CD4-positive, alpha-beta T cell (primary cell): ENCODE measurements around the gene YIF1A. TPM values are rescaled to one million over a fixed set of nuclear protein-coding genes. Genes with fewer than 3 reads are reported as not detected.

Experiments used
- ATAC-seq: fragments of 200-7000 bp; cut with Tn5 transposase; one replicate; pipeline ENCODE4 v1.10.0; 2022; ENCODE audit warnings: mild to moderate bottlenecking; ENCODE audit not compliant: poor library complexity
- CTCF ChIA-PET: fragments of 350-600 bp; sonication (Branson Sonifier 250); formaldehyde crosslinking; loops from one replicate; lab custom pipeline; 2021; ENCODE audit warnings: antibody characterized with exemption, inconsistent platforms; lab: Charles Lee
- POLR2A ChIA-PET: fragments of 350-600 bp; sonication (Branson Sonifier 250); formaldehyde crosslinking; loops from one replicate; lab custom pipeline; 2021; ENCODE audit warnings: antibody characterized with exemption, inconsistent platforms; lab: Charles Lee
- DNase-seq, 14 experiments: peaks; one replicate each; pipeline ENCODE4 v3.0.0-alpha.2; 2013 to 2020; ENCODE audit warnings: mixed read lengths in 2 of 14
- H3K27ac ChIP-seq, 2 donors: one replicate each; pipeline versions ENCODE4 v1.5.1 to v1.7.0; 2013; ENCODE audit warnings: low read length in 2 of 2, low read depth in 1 of 2, mild to moderate bottlenecking in 1 of 2
- H3K27me3 ChIP-seq, 2 experiments: 1 replicate in 1 of 2; 2 replicates in 1 of 2; pipeline versions ENCODE4 v1.6.1 to v1.7.0; 2013; ENCODE audit warnings: low read length in 2 of 2, control low read depth in 1 of 2, mild to moderate bottlenecking in 1 of 2, moderate library complexity in 1 of 2; ENCODE audit not compliant: insufficient read depth in 2 of 2, control insufficient read depth in 1 of 2
- H3K36me3 ChIP-seq: one replicate; pipeline ENCODE4 v1.6.1; 2013; ENCODE audit warnings: low read length, control low read depth; ENCODE audit not compliant: insufficient read depth
- H3K4me1 ChIP-seq: one replicate; pipeline ENCODE4 v1.6.1; 2013; ENCODE audit warnings: low read length, control low read depth; ENCODE audit not compliant: insufficient read depth
- H3K4me3 ChIP-seq: one replicate; pipeline ENCODE4 v1.5.1; 2013; ENCODE audit warnings: mild to moderate bottlenecking, low read length, moderate library complexity
- H3K9me3 ChIP-seq, 2 experiments: 1 replicate in 1 of 2; 2 replicates in 1 of 2; pipeline versions ENCODE4 v1.6.1 to v1.7.0; 2013; ENCODE audit warnings: low read length in 2 of 2, mild to moderate bottlenecking in 2 of 2, control low read depth in 1 of 2, moderate library complexity in 1 of 2; ENCODE audit not compliant: control insufficient read depth in 1 of 2, insufficient read depth in 1 of 2
- H3K27ac Mint-ChIP-seq: one replicate; pipeline ENCODE4 v1.8.0; 2020; ENCODE audit warnings: mixed read lengths
- H3K27me3 Mint-ChIP-seq: one replicate; pipeline ENCODE4 v1.8.0; 2021; ENCODE audit warnings: mixed read lengths
- H3K36me3 Mint-ChIP-seq: one replicate; pipeline ENCODE4 v1.8.0; 2021; ENCODE audit warnings: low read depth, mixed read lengths
- H3K4me1 Mint-ChIP-seq: one replicate; pipeline ENCODE4 v1.8.0; 2021; ENCODE audit warnings: low read depth, mixed read lengths
- H3K4me3 Mint-ChIP-seq: one replicate; pipeline ENCODE4 v1.8.0; 2020; ENCODE audit warnings: mild to moderate bottlenecking, mixed read lengths
- H3K9me3 Mint-ChIP-seq: one replicate; pipeline ENCODE4 v1.8.0; 2020; ENCODE audit warnings: mixed read lengths
- intact Hi-C, 2 experiments: fragments of 100-400 bp; cut with DNase I in 1 of 2; cut with micrococcal nuclease in 1 of 2; formaldehyde crosslinking; loops; one replicate each; pipeline versions ENCODE4 v1.15.1 to v1.9.0; 2023 to 2025; cut with DNase I, micrococcal nuclease
- total RNA-seq, 174 experiments: library from RNA in 2 of 174; stranded (reverse) in 2 of 174; gene quantifications; one replicate each; pipeline ENCODE4 v1.2.3 and lab custom pipeline; 2021 to 2026
- TF ChIP-seq, protein P1 (sequence below): fragments of 200-600 bp; IDR thresholded peaks from one replicate; pipeline ENCODE4 v1.8.0; 2022; ENCODE audit warnings: antibody characterized with exemption, mild to moderate bottlenecking

YIF1A gene
- total RNA-seq, 2 experiments from 2014 or later: 17.4 to 21.1 TPM

DNA sequence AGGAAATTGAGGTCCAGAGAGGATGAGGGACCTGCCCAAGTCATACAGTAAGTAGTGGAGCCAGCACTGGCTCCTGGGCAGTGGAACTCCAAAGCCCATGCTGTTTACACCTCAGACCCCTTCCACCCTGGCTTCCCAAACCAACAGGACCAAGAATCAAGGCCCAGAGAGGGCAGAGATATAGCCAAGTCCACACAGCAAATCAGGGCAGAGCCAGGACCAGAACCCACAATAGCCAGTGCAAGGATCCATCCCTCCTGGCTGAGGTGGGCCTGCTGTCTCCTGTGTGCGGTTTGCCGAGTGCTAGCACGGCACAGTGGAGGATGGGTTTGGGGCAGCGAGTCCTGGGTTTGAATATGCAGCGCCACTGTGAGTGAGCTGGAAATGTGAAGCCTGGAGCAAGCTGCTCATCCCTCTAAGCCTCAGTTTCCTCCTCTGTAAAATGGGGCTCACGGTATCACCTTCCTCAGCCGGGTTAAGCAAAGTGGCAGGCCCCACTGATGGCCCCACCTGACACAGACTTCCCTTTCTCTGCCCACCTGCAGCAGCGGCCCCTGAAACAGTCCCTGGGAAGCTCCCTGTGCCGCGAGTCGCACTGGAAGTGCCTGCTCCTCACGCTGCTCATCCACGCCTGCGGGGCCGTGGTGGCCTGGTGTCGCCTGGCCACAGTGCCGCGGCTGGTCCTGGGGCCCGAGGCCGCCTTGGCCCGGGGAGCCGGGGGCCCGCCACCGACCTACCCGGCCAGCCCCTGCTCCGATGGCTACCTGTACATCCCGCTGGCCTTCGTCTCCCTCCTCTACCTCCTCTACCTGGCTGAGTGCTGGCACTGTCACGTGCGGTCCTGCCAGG is 5.1 kb upstream of the YIF1A start:
- Histone ChIP-seq H3K27ac (no peak overlapping the region), H3K9me3 (peaks cover 0 to 9% of the 10 kb centered on the region in 2 experiments), H3K4me1 (peaks cover 28% of the 10 kb centered on the region), H3K4me3 (no peak overlapping the region), H3K27me3 (peaks cover 18 to 23% of the 10 kb centered on the region in 2 experiments), H3K36me3 (no peaks in the 10 kb centered on the region)
- Mint-ChIP-seq H3K4me3 (no peak overlapping the region), H3K36me3 (no peaks in the 10 kb centered on the region), H3K27ac (no peak overlapping the region), H3K9me3 (no peaks in the 10 kb centered on the region), H3K4me1 (peaks cover 21% of the 10 kb centered on the region), H3K27me3 (peaks cover 24% of the 10 kb centered on the region)
- POLR2A ChIA-PET: no interaction called here
- ATAC-seq: no peak
- DNase-seq: no peak
- intact Hi-C loops: no loop called here
- CTCF ChIA-PET: no interaction called here
- TF ChIP-seq, protein P1, sequence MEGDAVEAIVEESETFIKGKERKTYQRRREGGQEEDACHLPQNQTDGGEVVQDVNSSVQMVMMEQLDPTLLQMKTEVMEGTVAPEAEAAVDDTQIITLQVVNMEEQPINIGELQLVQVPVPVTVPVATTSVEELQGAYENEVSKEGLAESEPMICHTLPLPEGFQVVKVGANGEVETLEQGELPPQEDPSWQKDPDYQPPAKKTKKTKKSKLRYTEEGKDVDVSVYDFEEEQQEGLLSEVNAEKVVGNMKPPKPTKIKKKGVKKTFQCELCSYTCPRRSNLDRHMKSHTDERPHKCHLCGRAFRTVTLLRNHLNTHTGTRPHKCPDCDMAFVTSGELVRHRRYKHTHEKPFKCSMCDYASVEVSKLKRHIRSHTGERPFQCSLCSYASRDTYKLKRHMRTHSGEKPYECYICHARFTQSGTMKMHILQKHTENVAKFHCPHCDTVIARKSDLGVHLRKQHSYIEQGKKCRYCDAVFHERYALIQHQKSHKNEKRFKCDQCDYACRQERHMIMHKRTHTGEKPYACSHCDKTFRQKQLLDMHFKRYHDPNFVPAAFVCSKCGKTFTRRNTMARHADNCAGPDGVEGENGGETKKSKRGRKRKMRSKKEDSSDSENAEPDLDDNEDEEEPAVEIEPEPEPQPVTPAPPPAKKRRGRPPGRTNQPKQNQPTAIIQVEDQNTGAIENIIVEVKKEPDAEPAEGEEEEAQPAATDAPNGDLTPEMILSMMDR: no peak

DNA sequence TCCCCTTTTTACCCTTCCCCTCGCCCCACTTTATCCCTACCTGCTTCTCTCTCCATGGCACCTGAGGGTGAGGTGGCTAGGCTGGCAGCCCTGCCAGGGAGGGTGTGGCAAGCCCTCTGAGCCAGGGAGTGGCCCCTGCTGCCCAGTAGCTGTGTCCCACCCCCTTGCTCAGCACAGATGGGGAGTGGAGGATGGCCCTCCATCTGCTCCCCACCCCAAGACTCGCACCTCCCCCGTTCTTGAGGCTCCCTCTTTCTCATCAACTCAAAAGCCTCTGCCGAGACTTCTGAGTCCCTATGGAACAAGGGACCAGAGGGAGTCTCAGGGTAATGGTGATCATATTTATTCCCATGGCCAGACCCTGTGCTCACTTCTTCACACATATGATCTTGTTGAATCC is 4.4 kb upstream of the YIF1A start:
- Mint-ChIP-seq H3K27ac (no peak overlapping the region), H3K9me3 (no peaks in the 10 kb centered on the region), H3K36me3 (no peaks in the 10 kb centered on the region), H3K4me1 (peaks cover 23% of the 10 kb centered on the region), H3K27me3 (peaks cover 24% of the 10 kb centered on the region), H3K4me3 (peak overlapping the region; percentile 49)
- peaks cover 32% of the 10 kb centered on the region for H3K4me1 ChIP-seq
- peaks cover 0 to 9% of the 10 kb centered on the region in 2 experiments for H3K9me3 ChIP-seq
- intact Hi-C loops: no loop called here
- H3K36me3 ChIP-seq: no peaks in the 10 kb centered on the region
- DNase-seq (no peak), ATAC-seq (no peak)
- TF ChIP-seq, protein P1: no peak
- H3K4me3 ChIP-seq: no peak overlapping the region
- H3K27ac ChIP-seq: no peak overlapping the region
- ChIA-PET CTCF (no interaction called here), POLR2A (no interaction called here)
- peaks cover 18 to 23% of the 10 kb centered on the region in 2 experiments for H3K27me3 ChIP-seq

DNA sequence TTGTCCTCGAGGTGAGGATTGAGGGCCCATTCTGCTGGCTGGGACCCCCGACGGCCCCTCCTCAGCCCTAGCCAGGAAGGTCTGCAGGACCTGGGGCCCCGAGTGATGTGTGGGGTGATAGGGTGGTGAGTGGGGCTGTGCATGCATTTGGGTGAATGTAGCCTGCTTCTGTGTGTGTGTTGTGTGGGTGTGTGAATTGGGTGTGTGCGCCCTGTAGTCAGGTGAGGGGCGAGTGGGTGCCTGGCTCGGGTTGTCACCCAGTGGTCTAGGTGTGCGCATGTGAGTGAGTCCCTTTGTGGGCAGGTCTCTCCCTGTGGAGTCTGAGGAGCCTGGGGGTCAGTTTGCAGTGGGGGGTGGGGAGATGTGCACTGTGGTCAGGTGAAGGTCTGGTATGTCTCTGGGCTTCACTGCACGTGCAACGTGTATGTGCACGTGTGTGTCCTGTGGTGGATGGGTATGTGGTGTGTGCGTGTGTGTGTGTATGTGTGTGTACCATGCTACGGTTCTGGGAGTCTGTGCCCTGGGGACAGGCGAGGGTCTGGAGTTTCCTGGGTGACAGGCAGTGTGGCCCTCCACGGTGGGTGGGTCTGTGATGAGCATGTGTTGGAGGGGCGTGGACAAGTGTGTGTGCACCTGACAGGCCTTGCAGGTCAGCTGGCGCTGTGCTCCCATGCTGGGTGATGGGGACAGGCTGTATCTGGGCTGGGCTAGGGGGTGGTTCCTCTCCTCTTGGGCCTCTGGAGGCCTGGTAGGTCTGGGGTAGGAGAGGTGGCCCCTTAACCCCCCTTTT is 3.8 kb upstream of the YIF1A start:
- TF ChIP-seq, protein P1: no peak
- ATAC-seq (no peak), DNase-seq (peak in 1 of 14 experiments; percentile 41)
- Histone ChIP-seq H3K4me1 (peaks cover 38% of the 10 kb centered on the region), H3K4me3 (no peak overlapping the region), H3K27ac (no peak overlapping the region), H3K9me3 (peaks cover 0 to 9% of the 10 kb centered on the region in 2 experiments), H3K27me3 (peaks cover 18 to 23% of the 10 kb centered on the region in 2 experiments), H3K36me3 (no peaks in the 10 kb centered on the region)
- POLR2A ChIA-PET: no interaction called here
- Mint-ChIP-seq H3K4me3 (peak overlapping the region; percentile 49), H3K27ac (no peak overlapping the region), H3K9me3 (no peaks in the 10 kb centered on the region), H3K27me3 (peaks cover 24% of the 10 kb centered on the region), H3K4me1 (peaks cover 23% of the 10 kb centered on the region), H3K36me3 (no peaks in the 10 kb centered on the region)
- intact Hi-C loops: no loop called here
- CTCF ChIA-PET: no interaction called here
